ENCODE results near the gene CFAP20. TPM values are rescaled to one million over a fixed set of nuclear protein-coding genes. Genes with fewer than 3 reads are reported as not detected.
"Not testable (repeated sequence)": the region's sequence is repeated elsewhere in the genome, so short reads cannot be mapped to it uniquely, and the experiment has no call there.

Gene CFAP20
- total RNA-seq, 1 donor from 2014 or later, result 82.7 TPM

DNA sequence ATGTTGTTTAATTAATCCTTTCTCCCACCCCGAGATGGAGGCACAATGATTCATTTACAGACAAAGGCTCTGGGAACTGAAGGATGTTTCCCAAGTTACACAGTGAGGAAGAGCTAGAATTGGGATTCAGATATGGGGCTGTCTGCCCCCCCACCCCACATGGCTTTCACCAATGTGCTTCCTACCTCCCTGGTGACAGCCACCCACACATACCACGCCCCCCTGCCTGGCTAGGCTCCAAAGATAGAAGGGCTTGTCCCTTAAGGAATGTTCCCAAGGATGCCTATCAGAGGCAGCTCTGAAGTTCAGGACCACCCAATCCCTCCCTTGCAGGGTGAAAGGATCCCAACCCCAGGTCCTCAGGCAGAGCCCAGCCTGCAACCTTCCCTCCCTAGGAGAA is 32.9 kb downstream of the CFAP20 start:
- DNase-seq, result no peak

DNA sequence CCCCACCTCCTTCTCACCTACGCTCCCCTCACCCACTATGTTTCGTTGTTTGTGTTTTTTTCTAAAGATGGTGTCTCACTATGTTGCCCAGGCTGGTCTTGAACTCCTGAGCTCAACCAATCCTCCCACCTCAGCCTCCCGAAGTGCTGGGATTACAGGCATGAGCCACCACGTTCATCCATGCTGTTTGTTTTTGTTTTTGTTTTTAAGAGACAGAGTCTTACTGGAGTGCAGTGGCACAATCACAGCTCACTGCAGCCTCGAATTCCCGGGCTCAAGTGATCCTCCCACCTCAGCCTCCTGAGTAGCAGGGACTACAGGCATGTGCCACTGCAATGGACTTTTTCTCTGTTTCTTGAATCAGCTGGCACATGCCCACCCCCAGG is 33.6 kb downstream of the CFAP20 start:
- not testable (repeated sequence) for DNase-seq

DNA sequence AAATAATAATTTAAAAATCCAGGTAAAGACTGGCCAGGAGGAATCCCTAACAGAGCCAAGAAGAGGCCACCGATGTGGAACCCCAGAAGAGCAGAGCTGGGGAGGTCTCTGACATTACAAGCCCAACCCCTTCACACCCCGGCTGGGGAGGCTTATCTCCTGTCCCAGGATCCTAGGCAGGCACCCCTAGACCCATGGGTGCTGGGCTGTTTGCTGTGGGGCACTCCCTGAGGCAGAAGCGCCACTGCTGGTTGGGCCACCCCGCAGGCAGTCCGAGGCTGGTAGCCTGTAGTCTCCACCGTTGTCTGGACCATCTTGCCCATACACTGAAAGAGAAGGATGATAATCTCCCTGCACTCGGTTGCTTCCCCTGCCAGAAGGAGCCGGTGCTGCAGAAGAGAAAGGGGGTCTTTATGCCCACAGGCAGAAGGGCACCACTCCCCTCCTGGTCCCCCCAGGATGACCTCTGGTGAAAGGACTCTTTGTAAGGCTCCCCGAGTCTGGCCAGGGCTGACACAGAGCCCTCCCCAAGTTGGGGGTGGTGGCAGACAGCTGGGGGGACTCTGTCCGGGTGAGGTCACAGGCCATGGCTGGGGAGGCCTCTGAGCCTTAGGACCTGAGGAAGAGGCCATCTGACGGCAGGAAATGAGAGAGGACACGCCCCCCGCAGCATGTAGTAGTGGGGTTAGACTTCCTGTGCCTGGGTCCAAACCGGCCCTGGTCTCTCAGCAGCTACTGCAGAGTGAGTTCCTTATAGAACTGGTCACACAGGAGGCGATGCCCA is 34.2 kb downstream of the CFAP20 start:
- DNase-seq, result no peak

DNA sequence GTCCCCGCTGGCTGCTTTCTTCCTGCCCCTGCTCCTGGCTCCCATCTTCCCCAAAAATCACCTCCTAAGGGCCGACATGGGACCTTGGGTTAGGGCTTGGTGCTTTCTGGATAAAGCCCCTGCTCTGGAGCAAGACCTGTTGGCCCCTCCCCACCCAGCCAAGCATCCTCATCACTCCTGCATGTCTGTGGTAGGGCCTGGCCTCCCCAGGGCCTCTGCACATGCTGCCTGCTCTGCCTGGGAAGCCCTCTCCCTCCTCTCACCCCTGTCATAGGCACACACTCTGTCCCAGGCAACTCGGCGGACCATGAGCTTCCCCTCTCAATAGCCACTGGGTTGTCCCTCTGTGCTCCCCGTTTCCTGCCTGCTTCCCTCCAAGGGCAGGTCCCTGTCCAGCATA is 35.2 kb downstream of the CFAP20 start:
- DNase-seq, result no peak

DNA sequence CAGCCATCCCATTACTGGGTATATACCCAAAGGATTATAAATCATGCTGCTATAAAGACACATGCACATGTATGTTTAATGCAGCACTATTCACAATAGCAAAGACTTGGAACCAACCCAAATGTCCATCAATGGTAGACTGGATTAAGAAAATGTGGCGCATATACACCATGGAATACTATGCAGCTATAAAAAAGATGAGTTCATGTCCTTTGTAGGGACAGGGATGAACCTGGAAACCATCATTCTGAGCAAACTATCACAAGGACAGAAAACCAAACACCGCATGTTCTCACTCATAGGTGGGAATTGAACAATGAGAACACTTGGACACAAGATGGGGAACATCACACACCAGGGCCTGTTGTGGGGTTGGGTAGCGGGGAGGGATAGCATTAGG is 38.8 kb downstream of the CFAP20 start:
- DNase-seq, result not testable (repeated sequence)

DNA sequence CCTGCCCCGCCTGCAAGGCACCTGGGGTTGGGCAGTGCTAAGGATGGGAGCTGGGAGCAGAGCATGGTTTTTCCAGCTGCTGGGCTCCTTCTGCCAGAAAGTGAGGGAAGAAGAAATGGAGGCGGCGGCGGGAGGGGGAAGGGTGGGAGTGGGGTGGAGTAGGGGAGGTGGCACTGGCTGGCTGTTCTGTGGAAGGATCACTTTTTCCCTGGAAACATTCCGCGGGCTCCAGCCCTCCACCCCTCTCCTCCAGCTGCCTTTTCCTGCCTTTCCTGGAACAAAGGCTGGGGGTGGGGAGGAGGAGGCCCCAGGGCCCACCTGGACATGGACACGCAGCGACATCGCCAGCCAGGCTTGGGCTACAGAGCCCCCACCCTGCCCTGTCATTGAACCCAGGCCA is 41.1 kb downstream of the CFAP20 start:
- DNase-seq, result no peak

DNA sequence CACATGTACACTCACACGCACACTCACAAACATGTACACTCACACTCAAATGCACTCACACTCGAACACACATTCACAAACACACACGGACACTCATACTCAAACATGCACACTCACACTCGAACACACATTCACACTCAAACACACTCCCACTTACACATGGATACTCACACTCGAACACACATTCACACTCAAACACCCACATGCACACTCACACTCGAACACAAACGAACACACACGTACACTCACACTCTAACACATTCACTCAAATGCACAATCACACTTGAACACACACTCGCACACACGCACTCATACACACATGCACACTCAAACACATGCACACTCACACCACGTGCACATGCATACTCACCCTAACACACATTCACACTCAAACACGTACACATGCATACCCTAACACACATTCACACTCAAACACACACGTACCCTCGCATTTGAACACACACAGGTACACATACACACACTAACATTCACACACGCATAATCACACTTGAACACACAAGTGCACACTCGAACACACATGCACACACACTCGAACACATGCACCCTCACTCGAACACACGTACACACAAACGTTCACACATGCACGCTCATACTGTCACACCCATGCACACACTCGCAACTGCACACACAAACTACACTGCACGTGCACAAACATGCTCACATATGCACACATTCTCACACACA is 41.8 kb downstream of the CFAP20 start:
- DNase-seq, result no peak

DNA sequence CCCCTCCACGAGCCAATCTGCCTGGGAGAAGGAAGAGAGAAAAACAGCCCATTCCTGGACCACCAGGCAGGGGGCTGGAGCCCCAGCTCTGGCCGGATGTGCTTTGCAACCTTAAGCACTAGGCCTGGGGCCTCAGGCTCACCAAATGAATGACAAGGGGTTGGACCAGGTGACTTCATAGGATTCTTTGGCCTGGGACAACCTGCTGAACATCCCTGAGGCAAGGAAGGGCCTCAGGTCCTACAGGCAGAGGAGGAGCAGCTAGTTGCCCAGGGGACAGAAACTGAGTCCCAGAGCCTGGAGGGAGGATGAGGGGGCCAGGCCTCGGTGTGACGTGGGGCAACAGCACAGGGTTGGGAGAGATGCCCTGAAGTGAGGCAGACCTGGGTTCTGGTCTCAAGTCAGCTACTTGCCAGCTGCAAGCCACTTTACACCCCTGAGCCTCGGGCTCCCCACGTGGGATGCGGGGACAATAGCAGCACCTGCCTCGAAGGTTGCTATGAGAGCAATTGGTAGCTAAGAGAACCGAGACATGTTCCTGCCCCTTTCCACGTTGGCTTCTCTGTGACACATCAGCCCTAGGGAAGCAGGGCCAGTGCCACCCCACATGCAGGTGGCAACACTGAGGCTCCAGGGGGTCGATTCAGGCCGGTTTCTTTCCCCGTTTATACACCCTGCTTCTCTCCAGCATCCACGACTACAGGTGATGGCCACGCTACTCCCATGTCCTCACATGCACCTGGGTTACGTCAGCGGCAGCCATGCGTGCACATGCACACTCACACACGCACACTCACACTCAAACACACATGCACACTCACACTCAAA is 42.6 kb downstream of the CFAP20 start:
- DNase-seq, result no peak

DNA sequence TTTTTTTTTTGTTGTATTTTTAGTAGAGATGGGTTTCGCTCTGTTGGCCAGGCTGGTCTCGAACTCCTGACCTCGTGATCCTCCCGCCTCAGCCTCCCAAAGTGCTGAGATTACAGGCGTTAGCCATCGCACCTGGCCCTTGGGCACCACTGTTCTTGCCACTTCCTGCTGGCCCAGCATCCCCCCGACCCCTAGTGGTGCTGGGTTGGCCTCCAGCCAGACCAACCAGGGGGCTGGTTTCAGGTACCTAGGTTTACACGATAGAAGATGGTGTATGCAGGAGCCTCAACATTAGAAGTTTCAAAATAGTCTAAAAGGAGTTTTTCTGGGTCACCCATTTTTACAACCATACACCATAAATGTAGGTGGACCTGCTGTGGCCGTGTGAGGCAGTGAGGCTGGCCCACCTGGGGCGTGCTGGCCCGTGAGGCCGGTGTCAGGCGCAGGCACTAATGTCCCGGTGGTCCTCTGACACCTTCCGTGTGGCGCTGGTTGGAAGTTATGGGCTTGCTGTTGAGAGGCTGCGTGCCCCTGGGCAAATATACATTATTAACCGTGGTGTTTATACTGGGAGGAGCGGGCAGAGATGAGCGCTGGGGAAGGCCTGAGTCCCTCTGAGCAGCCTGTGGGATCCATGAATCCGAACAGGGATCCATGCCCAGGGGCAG is 43.5 kb downstream of the CFAP20 start:
- DNase-seq, result no peak

DNA sequence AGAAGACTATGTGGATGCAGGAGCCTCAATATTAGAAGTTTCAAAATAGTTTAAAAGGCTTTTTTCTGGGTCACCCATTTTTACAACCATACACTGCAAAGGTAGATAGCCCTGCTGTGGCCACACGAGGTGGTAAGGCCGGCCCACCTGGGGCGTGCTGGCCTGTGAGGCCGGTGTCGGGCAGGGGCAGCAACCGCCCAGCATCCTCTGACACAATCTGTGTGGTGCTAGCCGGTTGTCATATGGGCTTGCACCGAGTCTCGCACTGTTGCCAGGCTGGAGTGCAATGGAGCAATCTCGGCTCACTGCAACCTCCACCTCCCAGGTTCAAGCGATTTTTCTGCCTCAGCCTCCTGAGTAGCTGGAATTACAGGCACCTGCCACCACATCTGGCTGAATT is 44.0 kb downstream of the CFAP20 start:
- DNase-seq, result no peak

DNA sequence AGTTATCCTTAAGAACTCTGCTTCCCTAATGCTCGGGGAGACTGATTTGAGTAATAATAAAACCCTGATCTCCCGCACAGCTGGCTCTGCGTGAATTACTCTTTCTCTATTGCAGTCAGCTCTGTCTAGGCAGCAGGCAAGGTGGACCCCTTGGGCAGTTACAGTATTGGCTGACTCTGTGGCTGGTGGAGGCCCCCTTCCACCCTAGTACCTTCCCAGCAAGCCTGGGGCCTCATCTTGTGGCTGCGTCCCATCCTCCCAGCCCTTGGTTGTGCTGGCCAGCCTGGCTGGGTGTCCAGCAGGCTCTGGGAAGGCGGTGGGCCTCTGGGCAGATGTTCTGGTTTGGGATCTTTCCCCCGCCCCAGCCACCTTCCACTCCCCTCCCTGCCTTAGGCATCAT is 44.5 kb downstream of the CFAP20 start:
- DNase-seq, result no peak

DNA sequence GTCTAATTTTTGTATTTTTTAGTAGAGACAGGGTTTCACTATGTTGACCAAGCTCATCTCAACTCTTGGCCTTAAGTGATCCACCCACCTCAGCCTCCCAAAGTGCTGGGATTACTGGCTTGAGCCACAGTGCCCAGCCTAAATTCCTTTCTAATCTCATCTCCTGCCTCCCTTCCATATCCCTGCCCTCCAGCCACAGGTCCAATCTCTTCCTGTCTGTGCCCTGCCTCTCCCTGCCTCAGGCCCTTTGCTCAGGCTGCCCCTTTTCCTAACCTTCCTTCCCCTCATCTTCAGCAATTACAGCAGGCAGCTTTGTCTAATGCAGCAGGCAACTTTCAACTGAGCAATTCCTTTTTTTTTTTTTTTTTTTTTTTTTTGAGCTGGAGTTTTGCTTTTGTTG is 46.8 kb downstream of the CFAP20 start:
- DNase-seq, result no peak

DNA sequence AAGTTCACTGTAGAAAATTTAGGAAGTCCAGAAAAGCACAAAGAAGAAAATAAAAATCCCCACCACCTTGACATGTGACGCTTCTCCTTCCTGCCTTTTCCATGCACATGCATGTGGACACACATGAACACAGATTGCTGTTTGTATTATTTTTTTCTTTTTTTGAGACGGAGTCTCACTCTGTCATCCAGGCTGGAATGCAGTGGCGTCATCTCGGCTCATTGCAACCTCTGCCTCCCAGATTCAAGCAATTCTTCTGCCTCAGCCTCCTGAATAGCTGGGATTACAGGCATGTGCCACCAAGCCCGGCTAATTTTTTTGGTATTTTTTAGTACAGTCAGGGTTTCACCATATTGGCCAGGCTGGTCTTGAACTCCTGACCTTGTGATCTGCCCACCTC is 48.5 kb downstream of the CFAP20 start:
- not testable (repeated sequence) for DNase-seq

DNA sequence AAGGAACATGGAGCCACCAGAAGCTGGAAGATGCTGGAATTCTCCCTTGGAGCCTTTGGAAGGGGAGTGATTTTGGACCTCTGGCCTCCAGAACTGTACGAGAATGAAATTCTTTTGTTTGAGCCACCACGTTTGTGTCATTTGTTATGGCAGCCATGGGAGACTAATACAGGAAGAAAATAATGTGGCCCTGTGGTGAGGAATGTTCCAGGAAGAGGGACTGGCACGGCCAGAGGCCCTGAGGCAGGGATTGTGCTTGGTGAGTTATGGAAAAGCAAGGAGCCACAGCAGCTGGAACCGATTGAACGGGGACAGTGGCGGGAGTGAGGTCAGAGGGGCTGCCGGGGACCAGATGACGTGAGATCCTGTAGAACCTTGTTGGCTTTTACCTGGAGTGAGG is 51.4 kb downstream of the CFAP20 start:
- no peak for DNase-seq

DNA sequence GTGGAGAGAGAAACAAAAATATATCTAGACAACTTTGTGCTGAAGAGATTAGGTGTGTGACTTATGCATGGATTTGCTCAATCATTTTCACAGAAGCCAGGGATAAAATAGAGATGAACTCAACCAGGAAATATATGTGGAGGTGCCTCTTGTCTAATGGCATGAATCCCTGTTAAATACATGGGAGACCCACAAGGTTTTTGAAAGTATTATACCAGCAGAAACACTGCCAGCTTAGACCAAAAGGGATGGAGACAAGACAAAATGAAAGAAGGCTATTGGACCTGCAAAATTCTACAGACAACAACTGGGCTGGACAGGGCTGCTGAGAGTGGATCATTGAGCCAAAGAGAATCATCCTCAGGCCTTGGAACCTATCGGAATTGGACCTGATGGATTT is 52.7 kb downstream of the CFAP20 start:
- DNase-seq, result no peak

DNA sequence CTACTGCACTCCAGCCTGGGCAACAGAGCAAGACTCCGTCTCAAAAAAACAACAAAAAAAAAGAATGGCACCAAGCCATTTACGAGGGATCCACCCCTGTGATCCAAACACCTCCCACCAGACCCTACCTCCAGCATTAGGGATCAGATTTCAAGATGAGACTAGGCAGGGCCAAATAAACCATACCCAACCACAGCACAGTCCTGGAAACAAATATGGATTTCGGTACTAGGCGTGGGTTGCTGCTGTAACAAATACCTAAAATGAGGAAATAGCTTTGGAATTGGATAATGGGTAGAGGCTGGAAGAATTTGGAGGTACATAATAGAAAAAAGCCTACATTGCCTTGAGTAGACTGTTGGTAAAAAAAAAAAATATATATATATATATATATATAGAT is 54.5 kb downstream of the CFAP20 start:
- DNase-seq, result no peak

DNA sequence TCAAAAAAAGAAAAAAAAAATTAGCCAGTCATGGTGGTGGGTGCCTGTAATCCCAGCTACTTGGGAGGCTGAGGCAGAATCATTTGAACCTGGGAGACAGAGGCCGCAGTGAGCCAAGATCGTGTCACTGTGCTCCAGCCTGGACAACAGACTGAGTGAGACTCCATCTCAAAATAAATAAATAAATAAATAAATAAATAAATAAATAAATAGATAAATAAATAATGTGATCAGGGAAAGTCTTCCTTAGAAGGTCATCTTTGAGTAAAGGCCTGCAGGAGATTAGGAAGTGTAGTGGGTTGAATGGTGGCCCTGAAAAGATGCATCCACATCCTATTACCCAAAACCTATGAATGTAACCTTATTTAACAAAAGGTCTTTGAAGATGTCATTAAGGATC is 56.1 kb downstream of the CFAP20 start:
- not testable (repeated sequence) for DNase-seq

DNA sequence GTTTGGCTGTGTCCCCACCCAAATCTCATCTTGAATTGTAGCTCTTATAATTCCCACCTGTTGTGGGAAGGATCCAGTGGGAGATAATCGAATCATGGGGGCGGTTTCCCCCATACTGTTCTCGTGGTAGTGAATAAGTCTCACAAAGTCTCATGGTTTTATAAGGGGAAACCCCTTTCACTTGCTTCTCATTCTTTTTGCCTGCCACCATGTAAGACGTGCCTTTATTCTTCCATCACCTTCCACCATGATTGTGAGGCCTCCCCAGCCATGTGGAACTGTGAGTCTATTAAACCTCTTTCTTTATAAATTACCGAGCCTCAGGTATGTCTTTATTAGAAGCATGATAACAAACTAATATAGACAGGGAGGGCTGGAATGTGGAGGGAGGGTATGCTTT is 57.0 kb downstream of the CFAP20 start:
- not testable (repeated sequence) for DNase-seq

DNA sequence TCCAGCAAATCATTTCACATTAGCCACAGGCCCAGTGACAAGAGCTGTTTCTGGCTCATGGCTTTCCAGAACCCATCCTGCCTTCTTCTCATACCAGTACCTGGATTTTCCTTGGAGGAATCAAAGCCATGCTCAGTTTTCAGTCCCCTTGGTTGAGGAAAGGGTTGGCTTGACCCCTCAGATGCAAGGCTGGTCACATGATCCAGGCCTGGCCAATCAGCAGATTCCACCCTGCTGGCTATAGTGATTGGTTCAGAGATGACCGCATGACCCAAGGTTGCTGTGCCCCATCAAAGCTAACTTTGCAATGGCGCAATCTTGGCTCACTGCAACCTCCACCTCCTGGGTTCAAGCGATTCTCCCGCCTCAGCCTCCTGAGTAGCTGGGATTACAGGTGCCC is 58.6 kb downstream of the CFAP20 start:
- DNase-seq, result no peak

All from dermis blood vessel endothelial cell (primary cell).